NCI-H2171 (cell line): ENCODE results near the gene ANKUB1.
"Not testable (repeated sequence)": the region's sequence is repeated elsewhere in the genome, so short reads cannot be mapped to it uniquely, and the experiment has no call there.

Source experiments
- DNase-seq: peaks from one replicate; lab custom pipeline; 2025; lab: John Stamatoyannopoulos, UW

Gene ANKUB1

GRCh38 chr3:149792452-149793270 is at the start of gene ANKUB1:
Gene ANKUB1, minus strand, starts transcription at chr3:149792554. Its CDS starts 188 bp downstream, at chr3:149792366.
- no peak for DNase-seq

- DNase-seq: no peak
Measured at GRCh38 chr3:149839896-149840295, 47.5 kb upstream of the ANKUB1 start.

GRCh38 chr3:149839469-149839868 is 47.1 kb upstream of the ANKUB1 start:
- DNase-seq: not testable (repeated sequence)

- not testable (repeated sequence) for DNase-seq
Measured at GRCh38 chr3:149838491-149838890, 46.1 kb upstream of the ANKUB1 start.

- no peak for DNase-seq
Measured at GRCh38 chr3:149833241-149833640, 40.9 kb upstream of the ANKUB1 start.

GRCh38 chr3:149832086-149832485 is 39.7 kb upstream of the ANKUB1 start:
- no peak for DNase-seq

- no peak for DNase-seq
Measured at GRCh38 chr3:149831321-149831720, 39.0 kb upstream of the ANKUB1 start.

- DNase-seq: no peak
Measured at GRCh38 chr3:149830902-149831301, 38.5 kb upstream of the ANKUB1 start.

GRCh38 chr3:149829631-149830030 is 37.3 kb upstream of the ANKUB1 start:
- DNase-seq: not testable (repeated sequence)

- no peak for DNase-seq
Measured at GRCh38 chr3:149828390-149828789, 36.0 kb upstream of the ANKUB1 start.

GRCh38 chr3:149826636-149827035 is 34.3 kb upstream of the ANKUB1 start:
- no peak for DNase-seq

- DNase-seq: no peak
Measured at GRCh38 chr3:149820183-149820582, 27.8 kb upstream of the ANKUB1 start.

GRCh38 chr3:149819432-149819831 is 27.1 kb upstream of the ANKUB1 start:
- DNase-seq: no peak

- no peak for DNase-seq
Measured at GRCh38 chr3:149816986-149817385, 24.6 kb upstream of the ANKUB1 start.

- DNase-seq: no peak
Measured at GRCh38 chr3:149816311-149816710, 24.0 kb upstream of the ANKUB1 start.

- no peak for DNase-seq
Measured at GRCh38 chr3:149815728-149816127, 23.4 kb upstream of the ANKUB1 start.

- DNase-seq: no peak
Measured at GRCh38 chr3:149815321-149815720, 23.0 kb upstream of the ANKUB1 start.

- DNase-seq: no peak
Measured at GRCh38 chr3:149813367-149814281, 21.3 kb upstream of the ANKUB1 start.

- peak; percentile 94 for DNase-seq
Measured at GRCh38 chr3:149812606-149813366, 20.4 kb upstream of the ANKUB1 start, which contains the start of gene RNF13. Gene RNF13, plus strand, starts transcription at chr3:149813215. Its CDS starts 32,812 bp downstream, at chr3:149846027.

GRCh38 chr3:149812165-149812605 is 19.8 kb upstream of the ANKUB1 start:
- DNase-seq: no peak

- DNase-seq: no peak
Measured at GRCh38 chr3:149810846-149811245, 18.5 kb upstream of the ANKUB1 start.

GRCh38 chr3:149809699-149810098 is 17.3 kb upstream of the ANKUB1 start:
- no peak for DNase-seq
